NCI-H1930 (cell line): ENCODE measurements around the gene HPSE2.

Source experiments
- DNase-seq, 2 experiments: peaks; one replicate each; lab custom pipeline; 2025; lab: John Stamatoyannopoulos, UW

HPSE2 gene

DNA sequence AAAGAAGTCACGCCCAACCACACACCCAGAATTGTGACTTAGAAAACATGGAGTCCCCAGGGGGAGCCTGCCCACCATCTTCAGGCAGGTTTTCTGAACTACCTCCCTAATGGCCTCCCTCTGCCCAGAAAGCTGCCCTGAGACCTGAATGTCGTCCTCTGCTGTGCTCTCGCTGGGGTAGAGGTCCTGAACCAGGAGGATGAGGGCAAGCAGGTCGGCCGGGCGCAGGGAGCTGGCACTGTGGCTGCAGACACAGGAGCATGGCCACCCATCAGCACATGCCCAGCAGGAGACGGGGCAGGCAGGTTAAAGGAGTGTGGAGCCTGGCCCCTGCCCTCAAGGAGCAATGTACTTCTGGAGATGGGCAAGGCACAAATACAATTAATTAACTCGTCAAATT, 805.2 kb downstream of the HPSE2 start:
- DNase-seq = no peak

GRCh38 chr10:98429320-98430072, 806.2 kb downstream of the HPSE2 start:
- no peak for DNase-seq

GRCh38 chr10:98427011-98427515, 808.6 kb downstream of the HPSE2 start:
- DNase-seq = no peak

DNA sequence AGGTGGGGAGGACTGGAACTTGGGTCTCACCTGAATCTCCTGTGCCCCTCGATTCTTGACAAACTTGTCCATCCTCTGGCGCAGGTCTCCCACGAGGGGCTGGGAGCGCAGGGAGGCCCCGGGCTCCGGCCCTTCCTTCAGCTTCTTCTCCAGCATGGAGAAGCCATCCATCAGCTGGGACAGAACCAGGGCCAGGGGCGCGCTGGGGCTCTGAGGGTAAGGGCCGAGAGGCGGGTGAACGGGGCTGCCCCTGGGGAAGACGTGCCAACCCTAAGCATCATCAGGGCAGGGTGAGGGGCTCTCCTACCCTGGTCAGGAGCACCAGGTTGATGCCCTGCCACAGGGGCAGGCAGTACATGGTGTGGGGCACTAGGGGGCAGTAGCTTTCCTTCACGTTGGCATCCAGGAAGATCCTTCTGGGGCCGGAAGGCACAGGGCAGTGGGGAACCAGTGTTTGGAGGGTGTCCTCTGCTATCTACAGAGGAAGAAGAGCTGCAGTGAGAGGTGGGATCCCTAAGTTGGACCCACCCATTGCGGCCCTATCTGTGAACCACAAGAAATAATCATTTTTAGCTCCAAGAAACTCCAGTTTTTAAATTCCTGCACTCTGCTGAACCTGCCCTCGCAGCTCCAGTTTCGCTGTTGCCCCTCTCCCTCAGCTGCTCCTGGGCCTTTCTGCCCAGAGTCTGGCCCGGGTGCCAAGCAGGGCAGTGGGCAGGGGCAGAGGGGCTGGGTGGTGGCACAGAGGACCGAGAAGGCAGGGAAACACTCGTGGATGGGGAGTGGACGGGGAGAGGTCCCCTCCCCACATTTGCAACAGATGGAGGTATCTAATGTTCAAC, 809.9 kb downstream of the HPSE2 start:
- peak; percentile 0 to 3 for DNase-seq

DNA sequence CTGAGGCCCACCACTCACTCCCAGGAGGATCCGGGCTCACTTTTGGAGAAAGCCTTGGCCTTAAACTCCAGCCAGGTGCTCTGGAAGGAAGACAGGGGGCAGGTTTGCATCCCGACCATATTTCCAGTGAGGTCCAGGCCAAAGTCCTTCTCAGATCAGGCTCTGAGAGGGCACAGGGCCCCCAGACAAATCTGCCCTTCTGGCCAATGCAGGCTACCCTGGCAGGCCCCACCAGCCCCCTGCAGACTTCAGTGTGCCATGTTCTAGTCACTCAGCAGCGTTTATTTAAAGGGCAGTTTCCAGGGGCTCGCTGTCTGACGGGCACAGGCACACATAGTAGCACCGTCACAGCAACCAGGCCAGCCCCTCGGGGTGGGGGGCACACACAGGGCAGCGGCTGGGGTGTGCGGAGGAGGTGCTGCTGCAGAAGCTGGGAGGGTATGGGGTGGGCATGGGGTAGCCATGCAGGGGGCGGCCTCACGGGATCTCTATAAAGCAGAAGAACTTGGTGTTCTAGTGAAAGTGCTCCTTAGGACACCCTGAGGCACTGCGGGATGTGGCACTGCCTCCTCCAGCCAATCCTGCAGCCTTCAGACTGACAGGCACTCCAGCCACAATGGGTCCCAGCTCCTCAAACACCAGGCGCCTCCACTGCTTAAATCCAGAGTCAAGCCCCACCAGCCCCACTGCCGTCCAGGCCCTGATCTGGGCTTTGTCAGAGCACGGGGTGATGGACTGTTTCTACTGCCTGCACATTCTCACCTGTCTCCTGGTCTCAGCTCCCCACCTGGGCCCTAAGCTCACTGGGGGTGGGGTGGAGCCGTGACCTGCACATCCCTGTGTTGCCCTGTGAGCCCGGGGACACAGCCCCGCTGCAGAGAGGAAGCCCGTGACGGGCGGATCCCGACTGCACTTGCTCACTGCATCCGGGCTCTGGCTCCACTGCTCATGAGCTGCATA, 811.1 kb downstream of the HPSE2 start:
- DNase-seq = no peak

- no peak for DNase-seq
Measured at GRCh38 chr10:98423691-98424120, 811.9 kb downstream of the HPSE2 start.

DNA sequence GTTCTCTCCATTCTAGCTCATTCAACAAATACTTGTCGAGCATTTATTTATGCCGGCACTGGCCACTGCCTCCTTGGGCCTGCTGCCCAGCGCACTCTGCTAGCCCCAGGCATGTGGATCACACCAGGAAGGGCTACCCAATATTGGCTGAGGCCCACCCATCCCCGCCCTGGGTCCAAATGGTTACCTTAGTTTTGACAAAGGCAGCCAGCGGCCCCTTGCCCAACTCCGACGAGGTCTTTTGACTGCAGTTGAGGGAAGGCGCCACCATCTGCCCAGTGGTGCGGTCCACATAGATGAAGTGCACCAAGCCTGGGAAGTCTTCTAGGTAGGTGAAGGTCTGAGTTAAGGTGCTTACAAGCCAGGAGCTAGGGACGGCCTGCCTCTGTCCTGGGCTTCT, 813.5 kb downstream of the HPSE2 start:
- no peak for DNase-seq

DNA sequence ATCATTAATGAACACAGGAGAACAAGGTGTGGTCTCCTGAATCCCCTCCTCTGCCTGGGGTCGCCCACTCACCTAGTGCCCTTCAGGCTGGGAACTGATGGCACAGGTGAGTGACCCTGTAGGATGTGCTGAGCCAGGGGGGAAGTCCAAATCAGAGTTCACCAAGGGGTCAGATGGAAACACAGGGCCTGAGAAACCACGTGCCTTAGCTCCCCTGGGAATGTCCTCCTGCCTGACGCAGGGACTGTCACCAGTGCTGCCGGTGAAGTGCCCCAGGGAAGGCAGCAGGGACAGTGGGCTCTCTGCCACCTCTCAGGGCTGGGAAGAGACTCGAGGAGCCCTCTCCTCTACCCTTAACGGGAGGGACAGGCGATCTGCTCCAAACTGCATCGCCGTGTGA, 814.9 kb downstream of the HPSE2 start:
- DNase-seq = no peak

GRCh38 chr10:98419469-98420261, 816.0 kb downstream of the HPSE2 start:
- no peak for DNase-seq

DNA sequence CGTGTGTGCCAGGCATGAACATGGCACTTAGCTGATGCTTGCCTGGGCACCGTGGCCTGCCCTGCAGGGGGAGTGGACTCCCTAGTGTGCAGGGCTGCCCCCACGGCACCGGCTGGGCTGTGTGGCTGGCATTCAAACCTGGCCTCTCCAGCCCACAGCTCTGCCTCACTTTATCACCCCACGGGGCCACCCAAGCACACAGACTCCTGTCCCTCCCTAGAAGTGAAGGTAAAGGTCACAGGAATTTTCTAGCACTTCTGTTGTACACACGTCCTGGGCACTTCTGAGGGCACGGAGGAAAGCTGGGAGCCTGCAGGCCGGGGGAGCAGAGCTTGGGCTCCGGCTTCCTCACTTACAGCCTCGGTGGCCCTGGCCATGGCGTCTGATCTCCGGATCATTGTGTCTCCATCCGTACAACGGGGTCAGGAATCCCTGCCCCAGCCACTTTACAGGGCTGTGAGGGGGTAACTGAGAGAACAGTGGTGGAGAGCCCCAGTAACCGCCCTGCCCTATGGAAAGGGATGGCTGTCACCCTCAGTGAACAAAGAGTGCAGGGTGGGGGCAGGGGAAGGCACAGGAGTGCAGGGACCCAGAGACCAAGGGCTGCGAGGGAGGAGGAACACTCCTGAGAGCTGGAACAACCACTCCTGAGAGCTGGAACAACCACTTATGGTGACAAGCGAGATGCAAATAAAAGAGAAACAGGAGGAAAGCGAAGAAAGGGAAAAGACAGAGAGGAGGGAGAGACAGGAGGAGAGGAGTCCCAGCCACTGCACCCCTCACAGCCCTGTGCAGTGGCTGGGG, 816.8 kb downstream of the HPSE2 start:
- no peak for DNase-seq

- no peak for DNase-seq
Measured at GRCh38 chr10:98417973-98418664, 817.5 kb downstream of the HPSE2 start.

DNA sequence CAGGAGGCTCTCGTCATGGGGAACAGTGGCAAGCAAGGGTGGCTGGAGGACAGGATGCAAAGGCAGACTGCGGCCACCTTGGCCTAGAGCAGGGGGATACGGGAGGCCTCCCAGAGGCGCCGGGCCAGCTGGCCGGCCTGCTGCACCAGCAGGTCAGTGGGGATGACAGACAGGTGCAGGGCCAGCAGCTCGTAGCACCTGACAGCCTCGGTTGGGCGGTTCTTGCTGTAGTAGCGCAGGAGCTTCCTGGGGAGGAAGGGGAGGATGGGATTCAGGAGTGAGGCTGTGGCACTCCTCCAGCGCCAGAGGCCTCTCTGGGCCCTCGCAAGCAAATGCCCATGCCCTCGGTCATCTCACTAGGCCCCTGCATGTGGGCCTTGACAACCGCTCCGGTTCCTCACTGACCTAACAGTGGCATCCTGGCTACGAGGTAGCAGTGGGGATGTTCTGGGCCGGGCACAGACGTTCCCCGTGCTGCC, 818.1 kb downstream of the HPSE2 start:
- no peak for DNase-seq

DNA sequence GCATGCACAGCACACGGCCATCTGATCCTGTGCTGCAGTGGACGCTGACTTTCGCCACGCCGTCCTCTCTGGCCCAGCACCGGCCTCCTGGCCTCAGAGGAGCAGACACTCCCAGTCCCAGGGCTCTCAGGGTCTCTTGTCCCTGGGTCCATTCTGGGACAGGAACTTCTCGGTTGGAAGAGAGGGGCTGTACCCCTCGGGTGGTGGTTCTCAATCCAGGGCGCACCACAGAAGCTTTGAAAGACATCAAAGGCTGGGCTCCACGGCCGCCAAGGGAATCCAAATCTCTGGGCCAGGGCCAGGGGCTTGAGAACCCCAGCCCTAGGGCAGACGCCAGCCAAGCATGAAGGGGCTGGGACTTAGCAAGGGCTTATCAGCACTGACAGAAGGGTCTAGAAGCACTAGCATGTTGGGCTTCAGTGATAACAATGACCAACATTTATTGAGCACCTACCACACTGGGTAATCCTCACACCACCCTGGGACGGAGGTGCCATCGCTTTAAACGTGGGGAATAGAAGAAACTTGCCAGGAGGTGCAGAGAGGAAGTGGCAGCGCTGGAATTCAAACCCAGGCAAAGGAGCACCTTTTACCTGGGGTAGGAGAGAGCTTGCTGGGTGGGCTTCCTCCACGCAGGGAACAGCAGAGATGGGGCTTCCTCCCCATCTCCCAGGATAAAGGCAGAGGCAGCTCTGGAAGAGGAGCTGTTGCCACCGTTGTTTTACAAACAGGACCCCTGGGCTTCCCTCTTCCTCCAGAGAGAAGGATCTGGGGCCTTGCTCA, 818.9 kb downstream of the HPSE2 start:
- DNase-seq = no peak

DNA sequence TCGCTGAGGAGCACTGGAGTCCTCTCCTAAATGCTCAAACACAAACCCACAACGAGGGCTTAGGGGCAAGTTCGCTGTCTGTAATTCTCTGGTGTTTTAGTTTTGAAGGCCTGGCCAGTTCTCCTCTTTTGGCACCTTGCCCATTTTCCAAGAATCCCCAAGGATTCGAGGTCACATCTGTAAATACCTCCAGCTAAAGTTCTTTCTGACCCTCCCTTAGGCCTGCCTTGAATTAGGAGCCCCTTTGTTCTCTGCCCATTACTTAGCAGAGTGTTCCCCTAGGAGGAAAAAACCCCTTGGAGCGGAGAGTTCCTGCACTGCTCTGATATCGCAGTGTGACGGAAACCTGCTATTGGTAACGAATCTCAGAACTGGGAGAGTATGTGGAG, 819.9 kb downstream of the HPSE2 start:
- no peak for DNase-seq

GRCh38 chr10:98414932-98415730, 820.5 kb downstream of the HPSE2 start, which contains the start of gene PYROXD2:
Gene PYROXD2, minus strand, starts transcription at chr10:98415182. Its CDS starts 47 bp downstream, at chr10:98415135.
- no peak for DNase-seq

GRCh38 chr10:98414578-98414931, 821.1 kb downstream of the HPSE2 start:
- no peak for DNase-seq

DNA sequence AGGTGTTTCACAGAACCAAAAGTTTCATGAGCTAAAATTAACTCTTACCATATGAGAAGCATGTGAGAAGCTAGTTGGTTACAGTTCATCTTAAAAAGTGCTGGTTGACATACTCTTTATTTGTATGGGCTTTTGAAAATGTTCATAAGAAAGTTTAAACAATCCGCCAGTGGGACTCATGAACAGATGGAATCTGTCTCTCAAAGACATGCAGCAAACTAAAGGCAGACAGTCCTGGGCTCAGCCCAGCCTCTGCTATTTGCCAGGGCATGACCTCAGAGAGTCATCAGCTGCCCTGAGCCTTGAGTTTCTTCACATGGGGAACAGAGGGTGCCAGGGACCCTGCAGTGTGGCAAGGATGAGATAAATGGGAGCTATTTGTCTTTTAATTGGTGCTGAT, 823.9 kb downstream of the HPSE2 start:
- no peak for DNase-seq

DNA sequence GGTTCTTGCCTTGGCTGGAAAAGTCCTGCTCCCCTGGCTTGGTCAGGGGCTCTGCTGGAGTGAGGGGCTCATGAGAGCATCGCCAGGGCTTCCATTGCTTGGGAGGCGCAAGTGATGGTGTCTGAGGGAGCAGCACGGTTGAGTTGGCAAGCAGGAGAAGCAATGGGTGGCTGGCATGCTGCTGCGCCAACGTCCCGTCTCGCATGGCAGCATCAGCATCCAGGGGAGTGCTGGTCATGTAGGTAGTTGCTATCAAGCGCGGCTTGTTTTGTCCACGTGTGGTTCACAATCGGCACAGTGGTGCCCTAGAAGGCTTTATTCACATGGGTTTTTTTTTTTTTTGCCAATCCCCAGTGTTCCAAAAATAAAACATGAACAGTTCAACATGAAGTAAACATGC, 824.5 kb downstream of the HPSE2 start:
- DNase-seq = no peak
